ENCODE measurements around the gene HOMER2.

Gene HOMER2

DNA sequence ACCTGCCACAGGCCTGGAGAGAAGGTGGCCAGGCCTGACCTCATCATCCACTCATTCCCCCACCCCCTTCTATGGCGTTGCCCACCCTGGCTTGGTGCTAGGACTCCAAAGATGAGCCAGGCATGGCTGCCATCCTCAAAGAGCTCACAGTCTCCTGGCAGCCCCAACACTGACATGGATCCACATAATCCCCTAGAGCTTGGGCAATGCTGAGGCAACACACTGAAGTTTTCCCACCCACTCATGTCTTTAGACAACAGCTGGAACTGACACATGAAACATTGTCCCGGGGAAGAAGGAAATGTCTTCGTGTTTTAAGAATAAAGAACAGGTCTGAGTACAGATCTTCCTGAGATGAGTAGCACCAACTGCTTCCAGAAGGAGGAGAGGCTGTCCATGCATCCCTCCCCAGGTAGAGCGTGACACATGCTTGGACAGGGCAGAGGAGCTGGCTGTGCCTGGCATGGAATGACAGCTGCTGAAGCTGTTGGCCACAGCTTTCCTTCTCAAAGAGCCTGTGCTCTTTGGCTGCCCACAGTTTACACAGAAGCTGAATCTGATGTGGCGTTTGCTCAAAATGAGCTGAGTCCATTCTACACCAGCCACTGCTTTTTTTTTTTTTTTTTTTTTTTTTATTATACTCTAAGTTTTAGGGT lies 70.1 kb downstream of the HOMER2 start:
- TF ChIP-seq, protein P1, sequence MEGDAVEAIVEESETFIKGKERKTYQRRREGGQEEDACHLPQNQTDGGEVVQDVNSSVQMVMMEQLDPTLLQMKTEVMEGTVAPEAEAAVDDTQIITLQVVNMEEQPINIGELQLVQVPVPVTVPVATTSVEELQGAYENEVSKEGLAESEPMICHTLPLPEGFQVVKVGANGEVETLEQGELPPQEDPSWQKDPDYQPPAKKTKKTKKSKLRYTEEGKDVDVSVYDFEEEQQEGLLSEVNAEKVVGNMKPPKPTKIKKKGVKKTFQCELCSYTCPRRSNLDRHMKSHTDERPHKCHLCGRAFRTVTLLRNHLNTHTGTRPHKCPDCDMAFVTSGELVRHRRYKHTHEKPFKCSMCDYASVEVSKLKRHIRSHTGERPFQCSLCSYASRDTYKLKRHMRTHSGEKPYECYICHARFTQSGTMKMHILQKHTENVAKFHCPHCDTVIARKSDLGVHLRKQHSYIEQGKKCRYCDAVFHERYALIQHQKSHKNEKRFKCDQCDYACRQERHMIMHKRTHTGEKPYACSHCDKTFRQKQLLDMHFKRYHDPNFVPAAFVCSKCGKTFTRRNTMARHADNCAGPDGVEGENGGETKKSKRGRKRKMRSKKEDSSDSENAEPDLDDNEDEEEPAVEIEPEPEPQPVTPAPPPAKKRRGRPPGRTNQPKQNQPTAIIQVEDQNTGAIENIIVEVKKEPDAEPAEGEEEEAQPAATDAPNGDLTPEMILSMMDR (conservative IDR thresholded peaks at IDR 0.05; ENCODE audit: control insufficient read depth, insufficient read depth, low read depth, low read length), result no peak
- no peak overlapping the region for H3K4me3 ChIP-seq (ENCODE audit: control insufficient read depth, low read depth, low read length)
- DNase-seq (ENCODE audit: low read depth), result no peak

DNA sequence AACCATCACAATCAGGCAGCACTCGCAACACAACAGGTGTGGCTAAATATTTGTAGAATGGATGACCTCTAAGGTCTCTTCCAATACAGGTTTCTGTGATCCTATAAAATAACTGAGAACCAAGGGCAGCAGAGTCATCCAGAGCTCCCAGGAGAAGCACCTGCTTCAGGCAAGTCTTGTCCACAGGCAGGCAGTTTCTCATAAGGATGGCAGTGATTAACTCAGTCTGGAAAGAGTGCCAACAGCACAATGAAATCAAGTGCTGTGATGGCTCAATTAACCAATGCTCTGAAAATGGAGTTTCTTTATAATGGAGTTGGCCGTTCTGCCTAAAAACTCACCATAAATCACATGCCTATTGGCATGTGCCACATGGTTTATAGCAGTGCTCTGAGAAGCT lies 70.8 kb downstream of the HOMER2 start:
- no peak overlapping the region for H3K4me3 ChIP-seq (ENCODE audit: control insufficient read depth, low read depth, low read length)
- TF ChIP-seq, protein P1 (conservative IDR thresholded peaks at IDR 0.05; ENCODE audit: control insufficient read depth, insufficient read depth, low read depth, low read length), result no peak
- DNase-seq (ENCODE audit: low read depth), result no peak

DNA sequence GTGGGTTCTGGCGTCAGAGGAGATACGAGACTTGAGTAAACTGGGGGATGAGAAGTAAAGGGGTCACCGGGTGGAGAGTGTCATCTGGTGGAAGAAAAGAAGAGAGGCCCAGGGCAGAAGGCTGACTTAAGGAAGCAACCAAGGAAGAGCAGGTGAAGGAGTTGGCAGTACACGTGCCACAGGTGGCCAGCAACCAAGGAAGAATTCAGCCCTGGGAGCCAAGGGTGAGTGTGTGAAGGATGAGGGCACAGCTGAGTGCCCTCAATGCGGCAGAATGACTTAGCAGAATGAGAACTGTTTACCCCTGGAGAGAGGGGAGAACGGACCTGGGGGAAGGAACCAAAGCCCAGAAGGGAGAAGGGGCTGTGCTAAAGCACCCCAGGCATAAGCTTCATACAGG lies 71.8 kb downstream of the HOMER2 start:
- H3K4me3 ChIP-seq (ENCODE audit: control insufficient read depth, low read depth, low read length), result no peak overlapping the region
- TF ChIP-seq, protein P1 (conservative IDR thresholded peaks at IDR 0.05; ENCODE audit: control insufficient read depth, insufficient read depth, low read depth, low read length), result no peak
- no peak for DNase-seq (ENCODE audit: low read depth)

DNA sequence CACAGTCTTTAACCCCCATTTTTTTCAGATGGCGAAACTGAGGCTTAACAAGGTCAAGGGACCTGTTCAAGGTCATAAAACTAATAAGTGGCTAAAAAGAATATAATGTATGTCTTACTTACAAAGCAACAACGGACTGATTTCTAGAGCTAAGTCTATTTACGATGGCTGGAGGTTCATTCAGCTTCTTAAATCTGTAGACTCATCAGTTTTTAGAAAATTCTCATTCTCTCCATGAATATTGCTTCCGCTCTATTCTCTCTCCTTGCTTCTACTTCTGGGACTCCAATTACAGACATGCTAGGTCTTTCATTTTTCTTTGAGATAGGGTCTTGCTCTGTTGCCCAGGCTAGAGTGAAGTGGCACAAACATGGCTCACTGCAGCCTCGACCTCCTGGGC lies 74.2 kb downstream of the HOMER2 start:
- no peak overlapping the region for H3K4me3 ChIP-seq (ENCODE audit: control insufficient read depth, low read depth, low read length)
- TF ChIP-seq, protein P1 (conservative IDR thresholded peaks at IDR 0.05; ENCODE audit: control insufficient read depth, insufficient read depth, low read depth, low read length), result no peak
- DNase-seq (ENCODE audit: low read depth), result no peak

DNA sequence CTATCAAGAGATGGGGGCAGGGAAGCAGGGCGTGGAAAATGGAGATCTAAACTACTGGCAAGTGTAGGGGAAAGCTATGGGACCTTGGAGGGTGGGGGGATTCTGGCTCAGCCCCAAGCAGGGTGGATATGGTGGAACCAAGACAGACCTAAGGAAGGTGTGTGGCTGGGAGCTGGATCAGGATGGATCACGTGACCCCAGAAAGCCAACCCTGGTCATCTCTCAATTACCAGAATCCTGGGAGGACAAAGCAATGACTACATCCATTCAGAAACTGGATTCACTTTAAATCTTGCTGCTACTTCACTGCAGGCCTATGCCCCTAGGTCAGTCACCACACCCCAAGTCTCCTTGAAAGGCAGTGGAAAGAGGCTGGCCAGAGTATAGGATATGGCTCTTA lies 74.7 kb downstream of the HOMER2 start:
- no peak for DNase-seq (ENCODE audit: low read depth)
- TF ChIP-seq, protein P1 (conservative IDR thresholded peaks at IDR 0.05; ENCODE audit: control insufficient read depth, insufficient read depth, low read depth, low read length), result no peak
- no peak overlapping the region for H3K4me3 ChIP-seq (ENCODE audit: control insufficient read depth, low read depth, low read length)

DNA sequence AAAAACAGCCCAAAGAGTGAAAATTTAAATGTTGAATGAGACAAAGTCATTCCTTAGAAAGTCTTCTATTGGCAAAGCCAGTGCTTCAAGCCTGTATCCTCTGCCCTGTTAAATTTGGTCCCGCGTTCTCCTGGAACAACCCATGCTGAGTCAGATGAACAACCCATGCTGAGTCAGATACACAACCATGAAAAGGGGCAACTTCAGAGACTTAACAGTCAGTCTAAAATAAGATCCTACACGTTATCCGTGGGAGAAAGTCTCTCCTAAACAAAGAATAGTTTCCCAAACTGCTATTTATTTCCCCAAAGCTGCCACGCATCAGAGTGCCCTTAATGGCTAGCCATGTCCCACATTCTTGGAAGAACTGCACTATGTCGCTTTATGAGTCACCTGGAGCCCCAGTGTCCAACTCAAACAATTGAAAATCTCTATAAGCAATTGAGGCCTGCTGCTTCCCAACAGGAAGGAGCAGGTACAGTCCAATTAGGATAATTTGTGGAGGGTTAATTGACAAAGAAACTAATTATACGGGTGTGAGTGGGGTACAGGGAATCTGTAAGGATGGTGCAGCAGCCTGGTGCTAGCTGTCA lies 77.0 kb downstream of the HOMER2 start:
- TF ChIP-seq, protein P1 (conservative IDR thresholded peaks at IDR 0.05; ENCODE audit: control insufficient read depth, insufficient read depth, low read depth, low read length), result no peak
- peak; percentile 81 for DNase-seq (ENCODE audit: low read depth)
- no peak overlapping the region for H3K4me3 ChIP-seq (ENCODE audit: control insufficient read depth, low read depth, low read length)

Data from fibroblast of mammary gland (primary cell).